Neural progenitor cell (in vitro differentiated cells): ENCODE results near the gene RPL39. TPM values are rescaled to one million over a fixed set of nuclear protein-coding genes. Genes with fewer than 3 reads are reported as not detected.

ENCODE experiments used
- DNase-seq: peaks from one replicate; pipeline ENCODE4 v3.0.0-alpha.2; 2016; ENCODE audit warnings: low spot score
- H2AFZ ChIP-seq: fragments of 200-600 bp; sonication (generic); replicated peaks from 2 replicates; pipeline ENCODE4 v1.6.1; 2016; ENCODE audit warnings: antibody characterized with exemption
- H3F3A ChIP-seq: fragments of 200-600 bp; sonication (generic); 2 replicates; pipeline ENCODE4 v1.6.1; 2016; ENCODE audit warnings: antibody characterized with exemption, low read depth
- H3K27ac ChIP-seq: fragments of 200-600 bp; sonication (generic); 2 replicates; pipeline ENCODE4 v1.5.1; 2016; ENCODE audit warnings: mild to moderate bottlenecking
- H3K27me3 ChIP-seq: fragments of 200-600 bp; sonication (generic); 2 replicates; pipeline ENCODE4 v1.6.1; 2016; ENCODE audit warnings: mild to moderate bottlenecking, moderate library complexity
- H3K36me3 ChIP-seq: fragments of 200-600 bp; sonication (generic); 2 replicates; pipeline ENCODE4 v1.5.1; 2016
- H3K4me1 ChIP-seq: fragments of 200-600 bp; sonication (generic); 2 replicates; pipeline ENCODE4 v1.6.1; 2016; ENCODE audit warnings: mixed run types
- H3K4me2 ChIP-seq: fragments of 200-600 bp; sonication (generic); 2 replicates; pipeline ENCODE4 v1.6.1; 2016
- H3K4me3 ChIP-seq: fragments of 200-600 bp; sonication (generic); 2 replicates; pipeline ENCODE4 v1.5.1; 2016
- H3K79me2 ChIP-seq: fragments of 200-600 bp; sonication (generic); 2 replicates; pipeline ENCODE4 v1.6.1; 2016; ENCODE audit warnings: low read depth
- H3K9ac ChIP-seq: fragments of 200-600 bp; sonication (generic); 2 replicates; pipeline ENCODE4 v1.6.1; 2016
- H3K9me3 ChIP-seq: fragments of 200-600 bp; sonication (generic); 2 replicates; pipeline ENCODE4 v1.5.1; 2016; ENCODE audit warnings: low read depth
- H4K20me1 ChIP-seq: fragments of 200-600 bp; sonication (generic); 2 replicates; pipeline ENCODE4 v1.6.1; 2016; ENCODE audit warnings: low read depth
- H3K27ac Mint-ChIP-seq: 3 replicates; pipeline ENCODE4 v1.8.0; 2021; ENCODE audit warnings: mixed read lengths
- H3K27me3 Mint-ChIP-seq: 2 replicates; pipeline ENCODE4 v1.8.0; 2022; ENCODE audit warnings: low read depth, mild to moderate bottlenecking, inconsistent platforms, moderate library complexity, mixed read lengths; ENCODE audit not compliant: insufficient read depth
- H3K36me3 Mint-ChIP-seq: 3 replicates; pipeline ENCODE4 v1.8.0; 2021; ENCODE audit warnings: mixed read lengths
- H3K4me1 Mint-ChIP-seq: 3 replicates; pipeline ENCODE4 v1.8.0; 2021; ENCODE audit warnings: mixed read lengths
- H3K4me3 Mint-ChIP-seq: 3 replicates; pipeline ENCODE4 v1.8.0; 2021; ENCODE audit warnings: mild to moderate bottlenecking, moderate library complexity, mixed read lengths
- H3K9me3 Mint-ChIP-seq: 3 replicates; pipeline ENCODE4 v1.8.0; 2020; ENCODE audit warnings: mixed read lengths
- CTCF ChIP-seq: fragments of 200-600 bp; sonication (generic); IDR thresholded peaks from 2 replicates; pipeline ENCODE4 v1.5.1; 2017; ENCODE audit warnings: antibody characterized with exemption, mild to moderate bottlenecking
- EZH2 ChIP-seq: fragments of 200-600 bp; sonication (generic); IDR thresholded peaks from 2 replicates; pipeline ENCODE4 v1.6.1; 2017; ENCODE audit warnings: antibody characterized with exemption, mild to moderate bottlenecking, moderate library complexity
- EZH2phosphoT487 ChIP-seq: fragments of 200-600 bp; sonication (generic); IDR thresholded peaks from 2 replicates; pipeline ENCODE4 v1.6.1; 2017; ENCODE audit warnings: antibody characterized with exemption
- total RNA-seq: library from RNA; depleted of rRNA; stranded (reverse); fragments of >200 nt; gene quantifications from 2 replicates; pipeline ENCODE4 v1.2.3, GENCODE V29; 2015; ENCODE audit warnings: low replicate concordance

Gene RPL39
- total RNA-seq, 1 donor from 2014 or later, result 10,337 TPM

- Mint-ChIP-seq H3K27me3 (peaks cover 13% of the 10 kb centered on the region), H3K4me1 (peaks cover 3% of the 10 kb centered on the region), H3K36me3 (peaks cover 2% of the 10 kb centered on the region), H3K4me3 (no peak overlapping the region), H3K27ac (no peak overlapping the region), H3K9me3 (peaks cover 19% of the 10 kb centered on the region)
- Histone ChIP-seq H3K4me2 (no peak overlapping the region), H3K79me2 (no peaks in the 10 kb centered on the region), H3K36me3 (no peaks in the 10 kb centered on the region), H3K27me3 (peaks cover 22% of the 10 kb centered on the region), H3K4me1 (no peaks in the 10 kb centered on the region), H4K20me1 (no peaks in the 10 kb centered on the region), H3K27ac (no peak overlapping the region), H3K9ac (no peak overlapping the region), H3F3A (no peaks in the 10 kb centered on the region), H3K4me3 (no peak overlapping the region), H3K9me3 (no peaks in the 10 kb centered on the region), H2AFZ (no peak overlapping the region)
- DNase-seq, result no peak
- TF ChIP-seq CTCF, result no peak
- TF ChIP-seq EZH2, result no peak
- TF ChIP-seq EZH2phosphoT487, result no peak
Measured at GRCh38 chrX:119763836-119764387, 27.5 kb downstream of the RPL39 start.

GRCh38 chrX:119763181-119763580 is 28.2 kb downstream of the RPL39 start:
- H3K27me3 ChIP-seq, result peaks cover 30% of the 10 kb centered on the region
- no peaks in the 10 kb centered on the region for H3K4me1 ChIP-seq
- no peaks in the 10 kb centered on the region for H3K79me2 ChIP-seq
- Mint-ChIP-seq H3K27ac (no peak overlapping the region), H3K27me3 (peaks cover 11% of the 10 kb centered on the region), H3K36me3 (peaks cover 2% of the 10 kb centered on the region), H3K4me3 (no peak overlapping the region), H3K9me3 (peaks cover 17% of the 10 kb centered on the region), H3K4me1 (peaks cover 3% of the 10 kb centered on the region)
- H2AFZ ChIP-seq, result no peak overlapping the region
- no peaks in the 10 kb centered on the region for H3K36me3 ChIP-seq
- H3K4me2 ChIP-seq, result no peak overlapping the region
- no peak overlapping the region for H3K4me3 ChIP-seq
- no peak overlapping the region for H3K9ac ChIP-seq
- TF ChIP-seq EZH2phosphoT487, result no peak
- no peak for TF ChIP-seq CTCF
- TF ChIP-seq EZH2, result no peak
- no peaks in the 10 kb centered on the region for H4K20me1 ChIP-seq
- peak; percentile 13 for DNase-seq
- H3K27ac ChIP-seq, result no peak overlapping the region
- no peaks in the 10 kb centered on the region for H3K9me3 ChIP-seq
- H3F3A ChIP-seq, result no peaks in the 10 kb centered on the region

GRCh38 chrX:119762718-119763117 is 28.7 kb downstream of the RPL39 start:
- Histone ChIP-seq H3F3A (peaks cover 2% of the 10 kb centered on the region), H3K27me3 (peaks cover 34% of the 10 kb centered on the region), H3K9ac (no peak overlapping the region), H3K4me1 (no peaks in the 10 kb centered on the region), H3K27ac (no peak overlapping the region), H3K79me2 (no peaks in the 10 kb centered on the region), H4K20me1 (no peaks in the 10 kb centered on the region), H3K9me3 (no peaks in the 10 kb centered on the region), H2AFZ (no peak overlapping the region), H3K4me3 (no peak overlapping the region), H3K36me3 (no peaks in the 10 kb centered on the region), H3K4me2 (no peak overlapping the region)
- H3K4me3 Mint-ChIP-seq, result no peak overlapping the region
- peaks cover 5% of the 10 kb centered on the region for H3K4me1 Mint-ChIP-seq
- no peak for TF ChIP-seq EZH2phosphoT487
- no peak for TF ChIP-seq CTCF
- TF ChIP-seq EZH2, result no peak
- peaks cover 17% of the 10 kb centered on the region for H3K9me3 Mint-ChIP-seq
- H3K27ac Mint-ChIP-seq, result no peak overlapping the region
- H3K36me3 Mint-ChIP-seq, result no peaks in the 10 kb centered on the region
- no peak for DNase-seq
- peaks cover 11% of the 10 kb centered on the region for H3K27me3 Mint-ChIP-seq
